ENCODE measurements around the gene NEIL3.

- TF ChIP-seq CTCF (IDR thresholded peaks at IDR 0.05; ENCODE audit: low read length) (no peak), EZH2 (IDR thresholded peaks at IDR 0.05; ENCODE audit: borderline replicate concordance, low read length) (no peak)
These were observed 47.2 kb downstream of the NEIL3 start for GRCh38 chr4:177356921-177357320.
